A549 treated with AZD9567 at 1 μM for 4 hours (cell line): ENCODE data around the gene BATF3. TPM values are rescaled to one million over a fixed set of nuclear protein-coding genes. Genes with fewer than 3 reads are reported as not detected.

Experiments used
- total RNA-seq: library from RNA; stranded (reverse); fragments of 200-300 nt; extraction: Qiagen RNA extraction; gene quantifications from 5 replicates; pipeline ENCODE4 v1.2.3, GENCODE V29; 2022; ENCODE audit not compliant: insufficient read depth

Gene BATF3, protein sequence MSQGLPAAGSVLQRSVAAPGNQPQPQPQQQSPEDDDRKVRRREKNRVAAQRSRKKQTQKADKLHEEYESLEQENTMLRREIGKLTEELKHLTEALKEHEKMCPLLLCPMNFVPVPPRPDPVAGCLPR
- total RNA-seq: 7.7 to 35.5 TPM (median 31.4 TPM) in 5 replicates

DNA sequence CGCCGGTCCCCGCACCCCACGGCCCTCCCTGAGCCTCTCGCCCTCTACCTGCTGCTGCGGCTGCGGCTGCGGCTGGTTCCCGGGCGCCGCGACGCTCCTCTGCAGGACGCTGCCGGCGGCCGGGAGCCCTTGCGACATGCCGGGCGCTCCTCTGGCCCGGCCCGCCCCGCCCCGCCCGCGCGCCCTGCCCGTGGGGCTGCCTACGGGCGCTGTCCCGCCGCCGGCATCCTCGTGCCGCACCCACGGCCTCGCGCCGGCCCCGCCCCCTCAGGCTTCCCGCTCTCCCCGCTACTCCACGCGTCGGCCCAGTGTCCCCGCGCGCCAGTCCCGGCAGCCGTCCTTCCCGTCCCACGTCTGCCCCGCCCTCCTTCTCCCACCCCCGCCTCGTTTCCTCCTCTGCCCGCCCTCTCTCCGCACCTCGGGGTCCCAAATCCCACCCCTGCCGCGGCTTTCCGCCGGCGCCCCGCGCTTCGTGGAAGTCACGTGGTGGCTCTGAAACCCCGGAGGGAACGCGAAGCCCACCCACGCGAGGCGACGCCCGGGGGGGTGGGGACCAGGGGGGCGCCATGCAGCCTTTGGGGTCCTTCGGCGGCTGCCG, at the start of gene BATF3:
Gene BATF3 (minus strand): TSS at position 216 of the 598 bp plus-strand sequence. CDS start 78 bp downstream, at position 138.

Other genes starting within 250 kb of the BATF3 start
- 26.3 to 44.1 TPM (median 38.1 TPM) in 5 replicates for gene ATF3, start 91.1 kb downstream of the BATF3 start, total RNA-seq
- 28.8 to 44.9 TPM (median 32.4 TPM) in 5 replicates for gene NSL1, start 91.9 kb upstream of the BATF3 start, total RNA-seq
- gene TATDN3, start 92.1 kb upstream of the BATF3 start, total RNA-seq: 10.0 to 12.1 TPM (median 11.3 TPM) in 5 replicates
- not detected in 5 replicates for gene SPATA45, start 147.8 kb upstream of the BATF3 start, total RNA-seq
- 13.9 to 18.1 TPM (median 15.2 TPM) in 5 replicates for gene FLVCR1, start 158.4 kb upstream of the BATF3 start, total RNA-seq